SK-N-SH (cell line): Measurements from ENCODE around the gene GUCY1A1. TPM values are rescaled to one million over a fixed set of nuclear protein-coding genes. Genes with fewer than 3 reads are reported as not detected.

Experiments used
- CTCF ChIA-PET: fragments of 300-600, 350-600 bp; formaldehyde crosslinking; extraction: SDS; loops from one replicate; lab custom pipeline; 2021; lab: Yijun Ruan, JAX
- POLR2A ChIA-PET: fragments of 350-600 bp; sonication (Branson Sonifier 250); formaldehyde crosslinking; extraction: SDS; loops from one replicate; lab custom pipeline; 2020; ENCODE audit warnings: antibody characterized with exemption, inconsistent platforms; lab: Yijun Ruan, JAX
- DNase-seq: peaks from one replicate; pipeline ENCODE4 v3.0.0; 2012
- H2AFZ ChIP-seq: fragments of 200-600 bp; sonication (generic); 2 replicates; pipeline ENCODE4 v1.8.1; 2016; ENCODE audit warnings: antibody characterized with exemption, mild to moderate bottlenecking, low read depth
- H3F3A ChIP-seq: fragments of 200-600 bp; sonication (generic); replicated peaks from 2 replicates; pipeline ENCODE3; 2016; ENCODE audit warnings: antibody characterized with exemption, mild to moderate bottlenecking; ENCODE audit not compliant: insufficient read depth
- H3K27ac ChIP-seq, 2 experiments: fragments of 200-500 bp in 1 of 2; fragments of 200-600 bp in 1 of 2; sonication (Bioruptor generic) in 1 of 2; sonication (generic), shearing (Covaris generic) in 1 of 2; 2 replicates each; pipeline versions ENCODE4 v1.5.1 to v1.6.1; 2014 to 2016; ENCODE audit warnings: low read depth in 2 of 2, inconsistent platforms in 1 of 2, low read length in 1 of 2, mild to moderate bottlenecking in 1 of 2, mixed read lengths in 1 of 2
- H3K27me3 ChIP-seq: fragments of 200-600 bp; sonication (generic), shearing (Covaris generic); 2 replicates; pipeline ENCODE4 v1.6.1; 2016; ENCODE audit warnings: mixed run types; ENCODE audit not compliant: insufficient read depth
- H3K36me3 ChIP-seq, 2 experiments: fragments of 200-500 bp in 1 of 2; fragments of 200-600 bp in 1 of 2; sonication (Bioruptor generic) in 1 of 2; sonication (generic) in 1 of 2; replicated peaks in 1 of 2; 2 replicates each; pipeline versions ENCODE3 to v1.5.1; 2014 to 2016; ENCODE audit warnings: low read length in 1 of 2, mild to moderate bottlenecking in 1 of 2; ENCODE audit not compliant: insufficient read depth in 2 of 2, control insufficient read depth in 1 of 2
- H3K4me1 ChIP-seq, 2 experiments: fragments of 200-500 bp in 1 of 2; fragments of 200-600 bp in 1 of 2; sonication (Bioruptor generic) in 1 of 2; sonication (generic), shearing (Covaris generic) in 1 of 2; 2 replicates each; pipeline versions ENCODE4 v1.5.1 to v1.6.1; 2014 to 2016; ENCODE audit warnings: low read depth in 1 of 2, low read length in 1 of 2, mixed run types in 1 of 2; ENCODE audit not compliant: insufficient read depth in 2 of 2, control insufficient read depth in 1 of 2
- H3K4me2 ChIP-seq: fragments of 200-600 bp; sonication (generic), shearing (Covaris generic); 2 replicates; pipeline ENCODE4 v1.6.1; 2017; ENCODE audit warnings: mixed run types
- H3K4me3 ChIP-seq, 2 experiments: fragments of 200-500 bp in 1 of 2; fragments of 200-600 bp in 1 of 2; sonication (Bioruptor generic) in 1 of 2; sonication (generic), shearing (Covaris generic) in 1 of 2; 2 replicates each; pipeline versions ENCODE4 v1.5.1 to v1.8.1; 2014 to 2016; ENCODE audit warnings: low read depth in 2 of 2, inconsistent platforms in 1 of 2, low read length in 1 of 2, mild to moderate bottlenecking in 1 of 2, mixed read lengths in 1 of 2, moderate library complexity in 1 of 2
- H3K79me2 ChIP-seq: fragments of 200-600 bp; sonication (generic); 2 replicates; pipeline ENCODE4 v1.8.1; 2017; ENCODE audit warnings: mild to moderate bottlenecking; ENCODE audit not compliant: insufficient read depth
- H3K9ac ChIP-seq: fragments of 200-600 bp; sonication (generic); 2 replicates; pipeline ENCODE4 v1.6.1; 2017; ENCODE audit warnings: mixed run types
- H3K9me2 ChIP-seq: fragments of 200-600 bp; sonication (generic); 2 replicates; pipeline ENCODE4 v1.6.1; 2017; ENCODE audit warnings: mixed run types
- H3K9me3 ChIP-seq: fragments of 200-600 bp; sonication (generic); 2 replicates; pipeline ENCODE4 v1.6.1; 2017; ENCODE audit warnings: mixed run types, mild to moderate bottlenecking, moderate library complexity
- H4K20me1 ChIP-seq: fragments of 200-600 bp; sonication (generic); 2 replicates; pipeline ENCODE4 v1.6.1; 2017; ENCODE audit warnings: mild to moderate bottlenecking, mixed run types; ENCODE audit not compliant: insufficient read depth
- ELF1 ChIP-seq: IDR thresholded peaks from 2 replicates; pipeline ENCODE4 v1.4.0; 2012
- GATA2 ChIP-seq: sonication (generic); formaldehyde crosslinking; IDR thresholded peaks from 2 replicates; pipeline ENCODE4 v1.5.0; 2020; ENCODE audit warnings: mild to moderate bottlenecking, missing genetic modification reagents
- MAX ChIP-seq: IDR thresholded peaks from 2 replicates; pipeline ENCODE4 v1.4.0; 2012; ENCODE audit warnings: low read depth
- RAD21 ChIP-seq: IDR thresholded peaks from 2 replicates; pipeline ENCODE4 v1.6.1; 2012; ENCODE audit warnings: mild to moderate bottlenecking, low read length
- SIN3A ChIP-seq: IDR thresholded peaks from 2 replicates; pipeline ENCODE4 v1.6.1; 2012; ENCODE audit warnings: low read depth, mild to moderate bottlenecking, low read length, moderate library complexity, borderline replicate concordance
- USF2 ChIP-seq: fragments of 150-350 bp; IDR thresholded peaks from 2 replicates; pipeline ENCODE4 v1.6.1; 2017; ENCODE audit warnings: antibody characterized with exemption, low read length, low read depth, borderline replicate concordance
- WGBS: methylation state at CpG from one replicate; pipeline ENCODE4 v1.1.6; 2017; ENCODE audit warnings: low lambda C conversion rate; 5-methylcytosine and 5-hydroxymethylcytosine counted together
- polyA plus RNA-seq, 3 experiments: library from polyadenylated mRNA; depleted of rRNA; stranded (reverse); fragments of >200 nt; gene quantifications; 2 replicates each; pipeline ENCODE4 v1.2.3, GENCODE V29; 2012
- TF ChIP-seq, protein P1 (sequence below): fragments of 200-600 bp; sonication (generic); IDR thresholded peaks from 2 replicates; pipeline ENCODE4 v1.6.1; 2017; ENCODE audit warnings: antibody characterized with exemption, mild to moderate bottlenecking, moderate library complexity

The GUCY1A1 gene
- polyA plus RNA-seq, 1 of the 3 experiments (the other 2 are of a cell fraction) = 0.03 TPM

GRCh38 chr4:155681886-155682285 is 15.2 kb downstream of the GUCY1A1 start:
- POLR2A ChIA-PET = no interaction called here
- WGBS = 58% methylated on average over 3 of the region's 3 CpGs

GRCh38 chr4:155684423-155684822 is 17.8 kb downstream of the GUCY1A1 start:
- POLR2A ChIA-PET = interaction anchor here (1.2 kb wide), 1 partner anchor 17 kb away, joined by 6 read pairs; the partner anchor contains the start of gene GUCY1A1
- H3K9me3 ChIP-seq = no peaks in the 10 kb centered on the region
- H4K20me1 ChIP-seq = no peaks in the 10 kb centered on the region
- H3K4me2 ChIP-seq = no peak overlapping the region
- H3K27ac ChIP-seq = no peak overlapping the region
- 32% methylated on average over 2 of the region's 2 CpGs for whole genome bisulfite sequencing
- TF ChIP-seq USF2 = no peak
- TF ChIP-seq ELF1 = no peak
- TF ChIP-seq GATA2 (CRISPR knock-in tag) = no peak
- TF ChIP-seq SIN3A = no peak
- TF ChIP-seq, protein P1, sequence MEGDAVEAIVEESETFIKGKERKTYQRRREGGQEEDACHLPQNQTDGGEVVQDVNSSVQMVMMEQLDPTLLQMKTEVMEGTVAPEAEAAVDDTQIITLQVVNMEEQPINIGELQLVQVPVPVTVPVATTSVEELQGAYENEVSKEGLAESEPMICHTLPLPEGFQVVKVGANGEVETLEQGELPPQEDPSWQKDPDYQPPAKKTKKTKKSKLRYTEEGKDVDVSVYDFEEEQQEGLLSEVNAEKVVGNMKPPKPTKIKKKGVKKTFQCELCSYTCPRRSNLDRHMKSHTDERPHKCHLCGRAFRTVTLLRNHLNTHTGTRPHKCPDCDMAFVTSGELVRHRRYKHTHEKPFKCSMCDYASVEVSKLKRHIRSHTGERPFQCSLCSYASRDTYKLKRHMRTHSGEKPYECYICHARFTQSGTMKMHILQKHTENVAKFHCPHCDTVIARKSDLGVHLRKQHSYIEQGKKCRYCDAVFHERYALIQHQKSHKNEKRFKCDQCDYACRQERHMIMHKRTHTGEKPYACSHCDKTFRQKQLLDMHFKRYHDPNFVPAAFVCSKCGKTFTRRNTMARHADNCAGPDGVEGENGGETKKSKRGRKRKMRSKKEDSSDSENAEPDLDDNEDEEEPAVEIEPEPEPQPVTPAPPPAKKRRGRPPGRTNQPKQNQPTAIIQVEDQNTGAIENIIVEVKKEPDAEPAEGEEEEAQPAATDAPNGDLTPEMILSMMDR = no peak
- TF ChIP-seq MAX = no peak
- H3K4me3 ChIP-seq = no peak overlapping the region
- no peaks in the 10 kb centered on the region for H3K36me3 ChIP-seq
- CTCF ChIA-PET = interaction anchor here (1.4 kb wide), 1 partner anchor 11 kb away, joined by 3 read pairs; no protein-coding TSS in a partner anchor
- H3K9me2 ChIP-seq = no peaks in the 10 kb centered on the region
- H3K27me3 ChIP-seq = no peaks in the 10 kb centered on the region
- H2AFZ ChIP-seq = no peak overlapping the region
- no peaks in the 10 kb centered on the region for H3F3A ChIP-seq
- no peak for DNase-seq
- H3K79me2 ChIP-seq = no peaks in the 10 kb centered on the region
- H3K9ac ChIP-seq = no peak overlapping the region
- peaks cover 0 to 2% of the 10 kb centered on the region in 2 experiments; a peak in 2 of 4 replicates for H3K4me1 ChIP-seq

More at GRCh38 chr4:155681886-155682285, 15.2 kb downstream of the GUCY1A1 start:
- H3K4me3 ChIP-seq = no peak overlapping the region
- H3F3A ChIP-seq = no peaks in the 10 kb centered on the region
- no peaks in the 10 kb centered on the region for H3K9me3 ChIP-seq
- no peaks in the 10 kb centered on the region for H3K36me3 ChIP-seq
- TF ChIP-seq RAD21 = no peak
- TF ChIP-seq, protein P1 = no peak
- no peak overlapping the region for H3K9ac ChIP-seq
- H4K20me1 ChIP-seq = no peaks in the 10 kb centered on the region
- no peak overlapping the region for H3K4me2 ChIP-seq
- H3K27ac ChIP-seq = no peak overlapping the region
- no peaks in the 10 kb centered on the region for H3K27me3 ChIP-seq
- no peaks in the 10 kb centered on the region for H3K79me2 ChIP-seq
- peaks cover 0 to under 1% of the 10 kb centered on the region in 2 experiments; a peak in 2 of 4 replicates for H3K4me1 ChIP-seq
- CTCF ChIA-PET = no interaction called here
- H2AFZ ChIP-seq = no peak overlapping the region
- no peaks in the 10 kb centered on the region for H3K9me2 ChIP-seq
- no peak for DNase-seq
